Astrocyte (in vitro differentiated cells and primary cell): ENCODE results near the gene BROX. TPM values are rescaled to one million over a fixed set of nuclear protein-coding genes. Genes with fewer than 3 reads are reported as not detected.

Source experiments
- DNase-seq: peaks from one replicate; pipeline ENCODE4 v3.0.0-alpha.2; 2010; ENCODE audit warnings: low read depth
- FAIRE-seq: peaks from 2 replicates; lab custom pipeline; 2011; peaks lifted over from hg19 to GRCh38; lab: Jason Lieb, UNC
- H2AFZ ChIP-seq: 2 replicates; pipeline ENCODE4 v1.6.0; 2012; ENCODE audit warnings: low read depth, low read length, inconsistent platforms
- H3K27ac ChIP-seq: 2 replicates; pipeline ENCODE4 v1.5.1; 2011; ENCODE audit warnings: low read depth, low read length, inconsistent platforms
- H3K27me3 ChIP-seq: 2 replicates; pipeline ENCODE4 v1.6.0; 2011; ENCODE audit warnings: low read length, inconsistent platforms; ENCODE audit not compliant: insufficient read depth
- H3K36me3 ChIP-seq: 2 replicates; pipeline ENCODE4 v1.5.1; 2011; ENCODE audit warnings: low read length, inconsistent platforms; ENCODE audit not compliant: insufficient read depth
- H3K4me1 ChIP-seq: 2 replicates; pipeline ENCODE4 v1.5.1; 2011; ENCODE audit warnings: low read length, inconsistent platforms; ENCODE audit not compliant: insufficient read depth
- H3K4me2 ChIP-seq: 2 replicates; pipeline ENCODE4 v1.6.0; 2012; ENCODE audit warnings: low read length, inconsistent platforms
- H3K4me3 ChIP-seq: 2 replicates; pipeline ENCODE4 v1.5.1; 2011; ENCODE audit warnings: low read depth, mild to moderate bottlenecking, low read length, inconsistent platforms; ENCODE audit not compliant: insufficient read depth
- H3K79me2 ChIP-seq: 2 replicates; pipeline ENCODE4 v1.6.0; 2012; ENCODE audit warnings: mild to moderate bottlenecking, low read length, inconsistent platforms; ENCODE audit not compliant: insufficient read depth
- H3K9ac ChIP-seq: 2 replicates; pipeline ENCODE4 v1.6.0; 2012; ENCODE audit warnings: mild to moderate bottlenecking, low read length, inconsistent platforms
- H3K9me3 ChIP-seq: 2 replicates; pipeline ENCODE4 v1.5.1; 2012; ENCODE audit warnings: low read depth, mild to moderate bottlenecking, low read length, inconsistent platforms; ENCODE audit not compliant: insufficient read depth
- H4K20me1 ChIP-seq: 2 replicates; pipeline ENCODE4 v1.6.0; 2012; ENCODE audit warnings: low read length, inconsistent platforms; ENCODE audit not compliant: insufficient read depth
- H3K27ac Mint-ChIP-seq: one replicate; pipeline ENCODE4 v1.8.0; 2021; ENCODE audit warnings: mild to moderate bottlenecking, mixed read lengths; ENCODE audit not compliant: unreplicated experiment
- H3K27me3 Mint-ChIP-seq: one replicate; pipeline ENCODE4 v1.8.0; 2021; ENCODE audit warnings: low read depth, mixed read lengths; ENCODE audit not compliant: unreplicated experiment
- H3K36me3 Mint-ChIP-seq: one replicate; pipeline ENCODE4 v1.8.0; 2021; ENCODE audit warnings: low read depth, mixed read lengths; ENCODE audit not compliant: unreplicated experiment
- H3K4me1 Mint-ChIP-seq: one replicate; pipeline ENCODE4 v1.8.0; 2021; ENCODE audit warnings: low read depth, mixed read lengths; ENCODE audit not compliant: unreplicated experiment
- H3K4me3 Mint-ChIP-seq: one replicate; pipeline ENCODE4 v1.8.0; 2021; ENCODE audit warnings: mild to moderate bottlenecking, moderate library complexity, mixed read lengths; ENCODE audit not compliant: unreplicated experiment
- H3K9me3 Mint-ChIP-seq: one replicate; pipeline ENCODE4 v1.8.0; 2021; ENCODE audit warnings: mild to moderate bottlenecking, mixed read lengths; ENCODE audit not compliant: unreplicated experiment
- CTCF ChIP-seq: IDR thresholded peaks from 2 replicates; pipeline ENCODE4 v1.5.1; 2011; ENCODE audit warnings: low read depth, mild to moderate bottlenecking, inconsistent platforms, low read length, moderate library complexity; ENCODE audit not compliant: insufficient read depth
- EZH2 ChIP-seq: IDR thresholded peaks from 2 replicates; pipeline ENCODE4 v1.6.1; 2012; ENCODE audit warnings: mild to moderate bottlenecking, low read length, inconsistent platforms; ENCODE audit not compliant: insufficient read depth
- total RNA-seq: library from RNA; stranded (reverse); gene quantifications from 2 replicates; pipeline ENCODE4 v1.2.1, GENCODE V29; 2021

BROX gene
- total RNA-seq, 1 donor from 2014 or later = 49.5 TPM

DNA sequence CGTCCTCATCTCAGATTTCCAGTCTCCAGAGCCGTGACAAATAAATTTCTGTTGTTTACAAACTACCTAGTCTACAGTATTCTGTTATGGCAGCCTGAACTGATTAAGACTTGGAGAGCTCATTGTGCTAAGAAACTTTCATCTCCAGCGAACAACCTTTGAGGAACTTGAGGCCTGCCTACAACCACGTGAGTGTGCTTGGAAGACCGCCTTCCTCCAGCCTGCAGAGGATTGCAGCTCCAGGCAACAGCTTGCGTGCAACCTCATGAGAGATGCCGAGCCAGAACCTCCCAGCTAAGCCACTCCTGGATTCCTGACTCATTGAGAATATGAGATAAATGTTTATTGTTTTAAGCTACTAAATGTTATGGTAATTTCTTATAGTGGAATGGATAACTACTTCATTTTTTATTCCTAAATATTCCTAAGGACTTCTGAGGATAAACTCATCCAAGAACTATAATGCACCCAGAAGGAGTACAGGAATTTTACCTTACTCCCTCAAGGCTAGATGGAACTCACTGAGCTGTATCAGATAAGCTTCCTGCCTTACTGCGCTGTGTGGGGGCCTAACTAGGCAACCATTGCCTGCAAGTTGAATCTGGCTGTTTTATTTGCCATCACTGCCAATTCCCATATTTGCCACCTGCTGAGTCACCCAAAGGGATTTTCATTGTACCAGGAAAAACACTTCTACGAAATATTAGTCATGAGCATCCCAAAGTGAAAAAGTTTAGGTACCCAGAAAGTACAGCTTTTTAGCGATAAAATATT lies 42.2 kb downstream of the BROX start:
- Mint-ChIP-seq H3K4me3 (no peak overlapping the region), H3K4me1 (no peaks in the 10 kb centered on the region), H3K27me3 (peaks cover 7% of the 10 kb centered on the region), H3K36me3 (no peaks in the 10 kb centered on the region), H3K27ac (peak overlapping the region; percentile 31), H3K9me3 (no peaks in the 10 kb centered on the region)
- H3K9me3 ChIP-seq = no peaks in the 10 kb centered on the region
- H4K20me1 ChIP-seq = no peaks in the 10 kb centered on the region
- no peaks in the 10 kb centered on the region for H3K79me2 ChIP-seq
- H2AFZ ChIP-seq = no peak overlapping the region
- H3K27ac ChIP-seq = peak overlapping the region; percentile 68
- peak overlapping the region; percentile 40 for H3K4me2 ChIP-seq
- H3K27me3 ChIP-seq = no peaks in the 10 kb centered on the region
- peaks cover 7% of the 10 kb centered on the region for H3K4me1 ChIP-seq
- H3K36me3 ChIP-seq = no peaks in the 10 kb centered on the region
- H3K4me3 ChIP-seq = no peak overlapping the region
- DNase-seq (peak; percentile 96), FAIRE-seq (no peak)
- no peak for TF ChIP-seq CTCF
- no peak for TF ChIP-seq EZH2
- no peak overlapping the region for H3K9ac ChIP-seq

- no peaks in the 10 kb centered on the region for H3K79me2 ChIP-seq
- no peak overlapping the region for H3K4me3 ChIP-seq
- H3K4me1 ChIP-seq = peaks cover 7% of the 10 kb centered on the region
- H3K36me3 Mint-ChIP-seq = no peaks in the 10 kb centered on the region
- no peaks in the 10 kb centered on the region for H3K9me3 ChIP-seq
- no peak overlapping the region for H3K9ac ChIP-seq
- FAIRE-seq = no peak
- no peak for TF ChIP-seq CTCF
- TF ChIP-seq EZH2 = no peak
- no peaks in the 10 kb centered on the region for H3K27me3 ChIP-seq
- H3K36me3 ChIP-seq = no peaks in the 10 kb centered on the region
- no peak overlapping the region for H3K27ac ChIP-seq
- H3K4me1 Mint-ChIP-seq = no peaks in the 10 kb centered on the region
- DNase-seq = no peak
- no peaks in the 10 kb centered on the region for H4K20me1 ChIP-seq
- H2AFZ ChIP-seq = peak overlapping the region; percentile 30
- peaks cover 7% of the 10 kb centered on the region for H3K27me3 Mint-ChIP-seq
- H3K9me3 Mint-ChIP-seq = no peaks in the 10 kb centered on the region
- no peak overlapping the region for H3K4me3 Mint-ChIP-seq
- H3K27ac Mint-ChIP-seq = no peak overlapping the region
- H3K4me2 ChIP-seq = no peak overlapping the region
Observed at GRCh38 chr1:222757646-222758268, 45.4 kb downstream of the BROX start.
